Choroid plexus epithelial cell (primary cell): Measurements from ENCODE around the gene ARHGAP31.

Experiments used
- DNase-seq: peaks from one replicate; pipeline ENCODE4 v3.0.0-alpha.2; 2010; ENCODE audit warnings: low read depth
- H3K4me3 ChIP-seq: 2 replicates; pipeline ENCODE4 v1.5.1; 2011; ENCODE audit warnings: low read depth, mild to moderate bottlenecking, control low read depth, low read length, moderate library complexity
- TF ChIP-seq, protein P1 (sequence below): conservative IDR thresholded peaks from 2 replicates; pipeline ENCODE4 v1.5.1; 2011; ENCODE audit warnings: low read depth, mild to moderate bottlenecking, control low read depth, inconsistent platforms, low read length, moderate library complexity

The ARHGAP31 gene

DNA sequence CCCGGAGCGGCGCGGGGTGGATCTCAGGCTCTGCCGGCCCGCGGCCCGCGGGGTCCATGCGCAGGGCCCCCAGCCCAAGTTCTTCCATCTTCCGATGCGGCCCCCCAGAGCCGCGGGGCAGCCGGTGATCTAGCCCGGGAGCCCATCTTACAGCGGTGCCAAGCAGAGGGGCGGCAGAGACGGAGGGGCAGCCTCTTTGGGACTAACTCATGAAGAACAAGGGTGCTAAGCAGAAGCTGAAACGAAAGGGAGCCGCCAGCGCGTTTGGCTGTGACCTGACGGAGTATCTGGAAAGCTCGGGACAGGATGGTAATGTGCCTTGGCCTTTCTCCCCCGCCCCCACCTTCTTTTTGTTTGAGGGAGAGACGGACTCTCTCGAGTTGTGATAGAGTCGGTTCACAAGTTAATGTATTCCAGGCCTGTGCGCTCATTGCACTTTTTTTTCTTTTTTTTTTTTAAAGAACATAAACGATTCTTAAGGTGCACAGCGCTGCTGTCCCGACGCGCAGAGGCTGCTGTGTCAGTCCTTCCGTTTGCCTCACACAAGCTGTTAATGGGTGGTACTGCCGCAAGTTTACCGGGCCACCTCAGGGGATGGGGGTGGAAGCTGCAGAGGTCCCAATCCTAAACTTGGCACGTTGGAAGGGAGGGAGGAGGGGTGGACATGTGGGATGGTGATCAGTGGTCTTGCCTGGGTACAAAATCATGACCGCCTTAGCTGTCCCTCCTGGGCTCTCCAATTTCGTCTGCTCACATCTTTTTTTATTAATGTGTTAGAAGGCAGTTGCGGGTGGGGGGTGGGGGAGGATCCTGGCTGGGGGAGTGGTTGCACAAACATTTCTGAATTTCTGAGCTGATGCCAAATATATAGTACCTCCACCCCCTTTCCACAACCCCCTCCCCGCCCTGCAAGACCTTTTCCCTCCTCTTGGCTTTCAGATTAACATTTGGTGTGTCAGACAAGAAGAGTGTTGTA lies 801 bp downstream of the ARHGAP31 start:
- peak; percentile 55 for DNase-seq
- TF ChIP-seq, protein P1, sequence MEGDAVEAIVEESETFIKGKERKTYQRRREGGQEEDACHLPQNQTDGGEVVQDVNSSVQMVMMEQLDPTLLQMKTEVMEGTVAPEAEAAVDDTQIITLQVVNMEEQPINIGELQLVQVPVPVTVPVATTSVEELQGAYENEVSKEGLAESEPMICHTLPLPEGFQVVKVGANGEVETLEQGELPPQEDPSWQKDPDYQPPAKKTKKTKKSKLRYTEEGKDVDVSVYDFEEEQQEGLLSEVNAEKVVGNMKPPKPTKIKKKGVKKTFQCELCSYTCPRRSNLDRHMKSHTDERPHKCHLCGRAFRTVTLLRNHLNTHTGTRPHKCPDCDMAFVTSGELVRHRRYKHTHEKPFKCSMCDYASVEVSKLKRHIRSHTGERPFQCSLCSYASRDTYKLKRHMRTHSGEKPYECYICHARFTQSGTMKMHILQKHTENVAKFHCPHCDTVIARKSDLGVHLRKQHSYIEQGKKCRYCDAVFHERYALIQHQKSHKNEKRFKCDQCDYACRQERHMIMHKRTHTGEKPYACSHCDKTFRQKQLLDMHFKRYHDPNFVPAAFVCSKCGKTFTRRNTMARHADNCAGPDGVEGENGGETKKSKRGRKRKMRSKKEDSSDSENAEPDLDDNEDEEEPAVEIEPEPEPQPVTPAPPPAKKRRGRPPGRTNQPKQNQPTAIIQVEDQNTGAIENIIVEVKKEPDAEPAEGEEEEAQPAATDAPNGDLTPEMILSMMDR: no peak
- peak overlapping the region; percentile 69 for H3K4me3 ChIP-seq

DNA sequence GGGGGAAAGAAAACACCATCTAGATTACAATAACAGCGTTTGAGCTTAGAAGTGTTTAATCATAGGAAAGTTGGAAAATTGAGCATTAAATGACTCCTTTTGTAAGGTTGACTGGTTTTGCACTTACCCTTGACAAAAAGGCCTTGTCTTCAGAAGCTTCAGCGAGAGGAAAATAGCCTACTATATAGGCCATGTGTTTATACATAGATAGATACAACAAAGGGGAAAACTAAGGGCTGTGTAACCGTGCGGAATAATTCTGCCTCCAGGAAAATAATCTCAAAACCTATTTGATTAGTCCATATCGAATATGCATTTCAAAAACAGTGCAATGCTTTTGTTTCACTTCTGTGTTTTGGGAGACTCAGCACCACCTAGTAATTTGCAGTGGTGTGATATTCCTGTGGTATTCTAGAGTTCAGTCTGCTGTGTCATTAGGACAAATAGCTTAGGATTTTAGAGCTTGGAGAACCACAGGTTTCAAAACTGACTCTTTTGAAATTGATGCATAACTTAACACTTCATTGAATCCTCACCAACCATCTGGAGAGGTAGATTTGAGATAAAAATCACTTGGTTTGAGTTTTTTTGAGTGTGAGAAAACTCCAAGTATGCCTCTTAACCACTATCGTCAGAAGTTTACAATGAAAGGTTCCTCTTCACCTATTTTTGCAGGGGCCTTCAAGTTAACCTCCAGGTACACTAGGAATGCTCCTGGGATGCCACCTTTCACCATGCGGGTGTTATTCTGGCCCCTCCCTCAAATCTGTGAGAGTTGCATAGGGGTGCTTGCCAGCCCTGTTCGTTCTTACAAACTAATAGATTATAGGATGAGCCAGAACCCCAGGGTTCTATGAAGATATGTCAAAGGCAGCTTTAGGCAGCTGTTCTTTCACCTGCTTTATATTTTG lies 1.9 kb downstream of the ARHGAP31 start:
- TF ChIP-seq, protein P1: no peak
- DNase-seq: peak; percentile 69
- peak overlapping the region; percentile 69 for H3K4me3 ChIP-seq

DNA sequence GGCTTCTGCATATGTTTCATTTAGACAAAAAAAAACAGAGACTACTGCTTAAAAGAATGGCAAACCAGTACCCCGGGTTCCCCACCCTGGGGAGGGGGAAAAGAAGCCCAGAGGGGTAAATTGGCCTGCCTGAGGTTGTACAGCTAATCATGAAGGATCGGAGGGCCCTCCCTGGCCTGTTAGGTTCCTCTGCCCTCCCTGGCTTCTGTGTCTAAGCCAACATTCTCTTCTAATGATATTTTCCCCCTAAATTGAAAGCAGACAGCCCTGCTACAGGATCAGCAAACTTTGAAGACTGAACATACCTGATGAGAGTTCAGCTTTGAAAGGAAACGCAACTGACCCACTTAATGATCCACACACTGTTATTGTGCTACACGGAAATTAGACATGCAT lies 2.5 kb downstream of the ARHGAP31 start:
- TF ChIP-seq, protein P1: no peak
- H3K4me3 ChIP-seq: peak overlapping the region; percentile 69
- no peak for DNase-seq

DNA sequence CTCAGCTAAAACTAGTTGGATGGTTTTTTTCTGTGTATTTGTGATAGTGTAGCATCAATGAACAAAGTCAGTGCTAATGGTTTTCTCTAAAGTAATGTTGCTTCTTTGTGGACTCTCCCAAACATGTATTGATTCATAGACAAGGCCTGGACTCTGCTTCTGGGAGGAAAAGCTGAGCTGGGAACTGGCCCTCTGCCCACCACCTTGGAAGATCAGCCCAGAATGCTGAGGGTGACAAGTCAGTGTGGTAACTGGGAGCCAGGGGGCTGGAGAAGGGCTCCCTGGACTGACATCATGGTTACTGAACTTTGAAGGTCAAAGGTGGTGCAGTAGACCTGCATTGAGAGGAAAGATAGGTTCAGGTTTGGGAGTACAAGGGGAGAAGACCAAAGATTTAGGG lies 3.0 kb downstream of the ARHGAP31 start:
- H3K4me3 ChIP-seq: no peak overlapping the region
- DNase-seq: peak; percentile 66
- TF ChIP-seq, protein P1: no peak

DNA sequence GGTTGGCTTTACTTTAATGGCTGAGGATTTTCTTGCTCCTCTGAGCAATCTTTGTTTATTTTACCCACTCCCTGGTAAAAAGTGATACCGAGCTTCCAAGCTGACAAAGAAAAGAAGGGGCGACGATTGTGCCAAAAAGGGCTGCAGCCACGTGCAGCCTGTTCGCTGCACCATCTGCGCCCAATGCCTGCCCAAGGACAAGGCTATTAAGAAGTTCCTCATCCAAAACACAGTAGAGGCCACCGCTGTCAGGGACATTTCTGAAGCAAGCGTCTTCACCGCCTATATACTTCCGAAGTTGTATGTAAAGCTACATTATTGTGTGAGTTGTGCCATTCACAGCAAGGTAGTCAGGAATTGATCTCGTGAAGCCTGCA lies 4.4 kb downstream of the ARHGAP31 start:
- TF ChIP-seq, protein P1: no peak
- DNase-seq: no peak
- no peak overlapping the region for H3K4me3 ChIP-seq

DNA sequence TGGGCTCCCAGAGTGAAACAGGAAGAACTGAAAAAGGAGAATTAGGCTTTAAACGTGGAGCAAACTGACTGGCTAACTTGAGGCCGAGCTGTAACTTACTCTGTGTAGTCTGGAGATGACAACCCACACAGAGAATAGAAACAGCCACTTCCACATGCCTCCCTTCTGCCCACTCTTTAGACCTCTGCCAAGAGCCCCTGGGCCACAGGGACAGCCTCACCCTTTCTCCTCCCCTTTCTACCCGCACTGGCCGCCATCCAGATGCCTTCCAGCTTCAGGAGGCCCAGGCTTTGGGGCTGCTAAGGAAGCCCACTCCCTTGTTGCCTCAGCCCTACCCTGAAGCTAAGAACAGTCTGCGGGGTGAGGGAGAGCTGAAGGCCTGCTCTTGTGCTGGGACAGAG lies 6.8 kb downstream of the ARHGAP31 start:
- TF ChIP-seq, protein P1: no peak
- no peak overlapping the region for H3K4me3 ChIP-seq
- no peak for DNase-seq
